ENCODE measurements around the gene SLC27A4.

The SLC27A4 gene

DNA sequence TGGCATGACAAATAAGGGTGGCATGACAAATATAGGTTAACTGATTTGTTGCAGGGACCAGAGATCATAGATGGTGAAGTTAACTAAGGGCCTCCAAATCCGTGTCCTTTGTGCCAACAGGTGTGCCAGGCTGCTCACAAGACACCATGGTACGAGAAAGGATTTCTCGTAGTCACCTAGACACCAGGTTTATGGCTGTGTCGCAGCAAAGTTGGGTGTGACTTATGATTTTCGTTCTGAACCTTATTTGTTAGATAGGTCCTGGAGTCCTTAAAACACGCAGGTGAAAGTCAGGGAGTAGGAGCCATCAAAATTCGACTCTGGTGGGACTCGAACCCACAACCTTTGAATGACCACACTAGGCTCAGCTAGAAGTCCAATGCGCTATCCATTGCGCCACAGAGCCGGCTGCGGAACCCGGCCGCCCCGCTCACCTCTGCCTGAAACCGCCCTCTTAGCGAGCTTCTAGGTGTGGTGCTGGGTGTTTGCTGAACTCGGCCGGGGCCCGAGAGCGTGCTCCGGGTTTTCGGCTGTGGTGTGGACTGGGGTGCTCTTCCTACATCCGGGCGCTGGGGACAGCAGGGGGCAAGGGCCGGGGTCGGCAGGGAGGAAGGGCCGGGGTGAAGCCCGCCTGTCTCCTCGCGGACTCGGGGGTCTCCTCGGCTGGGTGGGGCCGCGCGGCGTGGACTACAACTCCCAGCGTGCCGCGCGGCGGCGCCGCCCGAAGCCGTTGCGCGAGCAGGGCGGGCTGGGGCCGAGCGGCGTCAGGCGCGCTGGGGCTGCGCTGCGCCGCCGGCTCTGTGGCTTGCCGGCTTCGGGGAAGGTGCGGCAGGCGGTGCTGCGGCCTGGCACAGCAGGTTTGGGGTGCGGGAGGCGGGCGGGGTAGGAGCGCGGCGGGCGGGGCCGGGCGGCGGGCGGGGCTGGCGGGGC is at the start of gene SLC27A4:
SLC27A4 (plus strand) TSS at position 767 of the 930 bp plus-strand sequence. CDS start 2,606 bp downstream, outside the sequence.
- peak; percentile 68 for DNase-seq (ENCODE audit: low read depth)

DNA sequence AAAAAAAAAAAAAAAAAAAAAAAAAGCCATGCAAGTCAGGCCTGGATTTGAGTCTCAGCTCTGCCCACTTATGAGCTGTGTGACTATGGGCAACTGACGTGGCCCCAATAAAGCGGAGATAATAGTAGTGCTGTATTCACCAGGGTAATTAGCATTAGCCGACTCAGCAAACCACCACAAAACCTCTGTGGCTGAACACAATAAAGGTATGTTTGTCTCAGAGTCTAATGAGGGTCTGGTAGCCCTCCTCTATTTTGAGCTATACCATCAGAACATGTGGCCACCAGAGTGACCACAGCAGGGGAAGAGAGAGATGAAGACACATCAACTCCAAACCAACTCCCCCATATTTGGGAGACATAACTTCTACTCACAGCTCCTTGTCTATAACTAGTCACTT is 48.3 kb upstream of the SLC27A4 start:
- no peak for DNase-seq (ENCODE audit: low read depth)

DNA sequence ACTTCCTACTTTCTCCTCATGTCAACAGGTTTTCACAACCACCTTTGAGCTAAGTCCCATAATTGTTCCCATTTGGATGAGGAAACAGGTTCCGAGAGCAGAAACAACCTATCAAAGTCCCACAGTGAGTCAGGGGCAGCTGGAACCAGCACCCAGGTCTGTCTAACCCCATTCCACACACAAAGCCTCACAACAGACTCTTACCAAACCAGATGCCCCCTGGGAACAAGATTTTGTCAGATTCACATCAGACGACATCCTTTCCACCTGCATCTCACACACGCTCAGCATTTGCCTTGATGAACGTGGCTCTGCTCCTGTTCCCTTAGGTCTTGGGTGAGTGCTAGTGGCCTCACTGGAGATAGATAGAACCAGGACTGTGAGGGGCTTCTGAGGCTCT is 47.2 kb upstream of the SLC27A4 start:
- no peak for DNase-seq (ENCODE audit: low read depth)

DNA sequence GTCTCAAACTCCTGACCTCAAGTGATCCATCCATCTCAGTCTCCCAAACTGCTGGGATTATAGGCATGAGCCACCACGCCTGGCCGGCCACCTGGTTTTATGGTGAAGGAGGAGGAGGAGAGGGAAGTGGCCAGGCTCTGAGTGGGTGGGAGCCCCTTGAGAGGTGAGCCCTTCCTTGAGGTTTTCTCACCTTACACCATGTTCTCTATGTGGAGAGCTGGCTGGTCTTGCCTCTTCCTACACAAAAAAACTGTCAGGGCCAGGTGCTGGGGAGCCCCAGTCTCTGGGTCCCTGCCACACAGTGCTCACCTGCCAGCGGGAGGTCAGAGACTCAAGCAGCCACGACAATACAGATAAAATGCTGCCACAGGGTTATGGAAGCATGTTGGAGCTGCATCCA is 46.2 kb upstream of the SLC27A4 start:
- no peak for DNase-seq (ENCODE audit: low read depth)

DNA sequence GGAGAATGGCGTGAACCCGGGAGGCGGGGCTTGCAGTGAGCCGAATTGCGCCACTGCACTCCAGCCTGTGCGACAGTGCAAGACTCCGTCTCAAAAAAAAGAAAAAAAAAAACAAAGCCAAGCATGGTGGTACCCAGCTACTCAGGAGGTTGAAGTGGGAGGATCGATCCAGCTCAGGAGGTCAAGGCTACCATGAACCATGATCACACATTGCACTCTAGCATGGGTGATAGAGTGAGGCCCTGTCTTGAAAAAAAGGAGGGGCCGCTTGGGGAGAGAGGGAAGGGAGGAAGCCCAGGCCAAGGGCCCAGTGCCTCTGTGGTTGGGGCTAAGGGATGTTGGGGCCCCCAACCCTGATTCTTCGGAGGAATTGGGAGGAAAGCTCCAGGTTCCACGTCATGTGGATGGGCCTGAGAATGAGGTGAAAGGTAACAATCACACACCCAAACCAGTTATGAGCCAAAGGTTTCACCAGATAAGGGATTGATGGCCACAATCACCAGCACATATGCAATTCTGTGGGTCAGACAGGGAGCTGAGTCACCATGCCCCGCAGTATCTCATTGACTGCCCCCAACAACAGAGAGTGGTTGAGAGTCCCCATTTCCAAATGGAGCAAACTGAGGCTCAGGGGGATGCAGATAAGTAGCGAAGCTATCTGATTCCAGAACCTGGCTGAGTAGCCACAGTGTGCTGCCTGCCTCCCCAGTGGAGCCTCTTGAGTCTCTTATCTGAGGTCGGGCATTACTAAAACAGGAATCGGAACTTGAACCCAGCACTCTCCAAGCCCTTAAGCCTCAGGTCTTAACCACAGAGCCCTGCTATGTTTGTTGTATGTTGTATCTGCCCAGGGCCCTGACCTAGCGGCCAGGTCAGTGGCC is 43.7 kb upstream of the SLC27A4 start:
- DNase-seq (ENCODE audit: low read depth) = no peak

DNA sequence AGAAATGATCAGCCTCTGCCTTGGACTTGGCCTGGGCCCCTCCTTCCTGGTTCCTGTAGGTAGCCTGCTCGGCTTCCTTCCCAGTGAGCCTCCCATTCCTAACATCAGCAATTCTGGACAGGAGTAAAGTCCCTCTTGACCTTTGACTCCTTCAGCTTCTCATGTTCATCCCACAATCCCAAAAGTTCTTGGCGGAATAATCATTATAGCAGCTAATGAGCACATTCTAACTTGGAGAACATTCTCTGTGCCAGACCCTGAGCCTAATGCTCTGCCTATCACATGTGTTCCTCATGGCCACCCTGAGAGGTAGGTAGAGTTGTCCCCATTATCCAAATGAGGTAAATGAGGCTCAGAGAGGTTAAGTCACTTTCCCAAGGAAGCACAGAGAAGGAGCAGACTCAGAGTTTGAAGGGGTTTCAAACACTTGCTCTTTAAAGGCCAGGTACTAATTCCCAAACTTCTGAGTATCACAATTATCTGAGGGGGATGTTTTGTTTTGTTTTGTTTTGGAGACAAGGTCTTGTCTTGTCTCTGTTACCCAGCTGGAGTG is 43.0 kb upstream of the SLC27A4 start:
- DNase-seq (ENCODE audit: low read depth) = no peak

DNA sequence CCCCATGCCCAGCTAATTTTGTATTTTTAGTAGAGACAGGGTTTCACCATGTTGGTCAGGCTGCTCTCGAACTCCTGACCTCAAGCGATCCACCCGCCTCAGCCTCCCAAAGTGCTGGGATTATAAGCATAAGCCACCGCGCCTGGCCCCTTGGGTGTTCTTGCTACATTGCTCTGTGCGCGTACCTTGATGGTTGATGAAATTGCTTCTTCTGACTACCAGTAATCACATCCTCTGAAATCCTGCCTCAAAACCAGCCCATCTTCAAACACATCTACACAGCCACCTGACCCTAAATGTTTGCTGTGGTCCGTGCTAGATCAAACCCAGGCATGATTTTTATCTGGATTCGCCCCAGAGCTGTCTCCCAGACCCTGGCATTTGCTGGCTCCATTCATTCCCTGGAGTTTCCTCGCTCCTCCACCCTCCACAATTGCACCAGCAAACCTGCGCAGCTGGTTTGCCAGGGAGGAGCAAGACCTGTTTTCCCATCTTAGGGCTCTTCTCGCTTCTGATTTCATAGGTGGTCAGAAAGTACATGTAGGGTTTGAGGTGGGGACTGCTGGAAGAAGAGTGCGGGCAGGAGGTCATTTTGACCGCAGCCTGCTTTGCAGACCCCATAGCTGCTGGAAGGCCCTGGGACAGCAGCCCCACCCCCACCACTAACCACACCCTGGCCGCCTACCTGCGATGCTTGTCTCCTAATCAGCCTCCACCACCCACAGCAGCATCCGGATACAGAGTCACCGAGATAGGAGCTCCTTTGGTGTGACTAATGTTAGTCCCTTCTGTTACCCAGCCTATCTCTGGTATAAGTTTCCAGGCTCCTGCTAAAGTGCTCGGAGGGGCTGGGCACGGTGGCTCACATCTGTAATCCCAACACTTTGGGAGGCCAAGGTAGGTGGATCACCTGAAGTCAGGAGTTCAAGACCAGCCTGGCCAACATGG is 41.5 kb upstream of the SLC27A4 start:
- no peak for DNase-seq (ENCODE audit: low read depth)

DNA sequence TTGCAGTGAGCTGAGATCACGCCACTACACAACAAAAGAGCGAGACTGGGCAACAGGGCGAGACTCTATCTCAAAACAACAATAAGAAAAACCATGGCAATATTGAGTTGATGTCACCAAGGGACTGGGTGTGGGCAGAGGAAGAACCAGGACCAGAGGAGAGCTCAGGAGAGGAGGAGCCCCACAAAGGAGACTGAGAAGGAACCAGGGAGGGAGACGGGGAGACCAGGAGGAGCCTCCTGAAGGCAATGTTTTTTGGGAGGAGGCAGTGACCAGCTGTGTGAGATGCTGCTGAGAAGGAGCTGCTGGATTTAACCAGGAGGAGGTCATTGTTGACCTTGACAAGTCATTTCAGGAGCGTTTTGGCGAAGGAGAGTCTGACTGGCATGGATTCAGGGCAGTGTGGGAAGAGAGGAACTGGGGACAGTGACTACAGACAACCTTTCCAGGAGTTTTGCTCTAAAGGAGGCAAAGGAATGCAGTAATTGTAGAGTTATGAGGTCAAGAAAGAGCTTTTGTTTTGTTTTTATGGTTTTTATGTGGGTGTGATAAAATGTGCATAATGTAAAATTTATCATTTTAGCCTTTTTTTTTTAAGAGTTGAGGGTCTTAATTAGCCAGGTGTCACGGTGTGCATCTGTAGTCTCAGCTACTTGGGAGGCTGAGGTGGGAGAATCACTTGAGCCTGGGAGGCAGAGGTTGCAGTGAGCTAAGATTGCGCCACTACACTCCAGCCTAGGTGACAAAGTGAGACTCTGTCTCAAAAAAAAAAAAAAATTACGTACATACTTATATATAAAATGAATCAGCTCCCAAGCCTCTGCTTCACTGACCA is 36.0 kb upstream of the SLC27A4 start:
- no peak for DNase-seq (ENCODE audit: low read depth)

DNA sequence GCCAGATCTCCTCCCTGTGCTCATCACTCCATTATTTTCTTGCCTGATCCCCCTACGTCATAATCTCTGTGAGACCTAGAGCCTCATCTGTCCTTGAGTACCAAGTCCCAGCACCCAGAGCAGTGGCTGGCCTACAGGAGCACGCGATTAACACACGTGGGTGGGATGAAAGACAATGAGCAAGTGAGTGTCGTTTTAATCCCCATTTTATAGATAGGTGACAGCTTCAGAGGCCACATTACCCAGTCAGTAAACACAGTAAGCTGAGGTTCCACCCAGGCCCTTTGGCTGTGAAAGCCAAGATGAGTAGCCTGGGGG is 35.4 kb upstream of the SLC27A4 start:
- DNase-seq (ENCODE audit: low read depth) = no peak

DNA sequence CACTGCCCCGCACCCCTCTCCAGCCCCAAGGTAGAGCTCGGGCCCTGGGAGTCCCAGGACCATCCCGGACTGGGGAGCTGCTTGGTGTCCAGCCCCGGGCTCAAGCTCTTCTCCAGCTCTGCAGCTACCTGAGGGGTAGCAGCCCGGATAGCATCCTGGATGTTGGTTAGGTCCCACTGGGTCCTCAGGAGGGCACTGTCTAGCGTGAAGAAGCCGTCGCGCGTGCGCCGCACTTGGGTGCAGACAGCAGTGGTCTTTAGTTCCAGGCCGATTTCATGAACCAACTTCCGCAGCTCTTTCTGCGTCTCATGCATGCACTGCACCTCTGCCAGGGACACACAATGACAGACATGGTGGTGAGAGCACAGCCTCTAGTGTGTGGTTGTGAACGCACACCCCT is 30.8 kb upstream of the SLC27A4 start:
- DNase-seq (ENCODE audit: low read depth) = no peak

DNA sequence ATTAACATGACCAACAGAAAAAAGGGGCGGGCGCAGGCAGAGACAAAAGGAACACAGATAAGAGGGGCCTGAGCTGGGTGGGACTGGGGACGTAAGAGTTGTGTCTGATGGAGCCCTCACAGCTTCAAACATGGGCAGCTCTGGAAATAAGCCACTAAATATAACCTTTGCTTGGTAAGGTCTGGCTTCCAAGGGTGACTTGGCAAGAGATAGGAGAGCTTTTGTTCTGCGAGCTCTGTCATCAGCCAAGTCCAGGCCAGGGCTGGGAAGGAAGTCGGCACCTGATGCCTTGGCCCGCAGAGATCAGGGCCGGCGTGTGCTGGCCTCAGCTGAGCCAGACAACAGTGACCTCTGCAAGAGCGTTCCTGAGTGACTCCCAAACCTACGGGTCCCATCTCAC is 29.9 kb upstream of the SLC27A4 start:
- no peak for DNase-seq (ENCODE audit: low read depth)

DNA sequence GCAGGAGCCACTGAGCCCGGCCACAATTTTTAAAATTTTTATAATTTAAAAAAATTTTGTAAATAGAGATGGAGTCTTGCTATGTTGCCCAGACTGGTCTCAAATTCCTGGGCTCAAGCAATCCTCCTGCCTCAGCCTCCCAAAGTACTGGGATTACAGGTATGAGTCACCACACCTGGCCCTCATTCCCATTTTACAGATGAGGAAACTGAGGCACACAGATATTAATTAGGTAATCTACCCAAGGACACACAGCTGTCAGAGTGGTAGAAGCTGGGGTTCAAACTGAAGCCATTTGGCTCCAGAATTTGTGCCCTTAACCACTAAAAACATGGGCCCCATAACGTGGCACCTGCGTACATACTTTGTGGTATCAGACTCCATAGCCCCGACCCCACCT is 25.6 kb upstream of the SLC27A4 start:
- no peak for DNase-seq (ENCODE audit: low read depth)

DNA sequence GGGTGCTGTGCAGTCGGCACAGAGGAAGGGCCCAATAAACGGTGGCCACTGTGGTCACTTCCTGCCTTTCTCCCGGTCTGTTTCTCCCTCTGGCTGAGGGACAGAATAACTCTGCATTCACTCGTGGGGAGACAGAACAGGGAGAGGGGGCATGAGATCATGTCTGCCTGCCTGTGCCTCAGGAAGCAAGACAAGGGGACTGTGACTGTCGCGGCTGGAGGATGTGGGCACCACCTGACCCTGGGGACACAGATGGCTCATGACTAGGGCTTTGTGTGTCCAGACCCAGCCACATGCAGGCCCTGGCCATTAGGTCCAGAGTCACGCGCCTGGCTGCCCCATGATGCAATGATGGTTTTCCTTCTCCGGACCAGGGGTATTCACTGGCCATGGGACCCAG is 23.9 kb upstream of the SLC27A4 start:
- no peak for DNase-seq (ENCODE audit: low read depth)

DNA sequence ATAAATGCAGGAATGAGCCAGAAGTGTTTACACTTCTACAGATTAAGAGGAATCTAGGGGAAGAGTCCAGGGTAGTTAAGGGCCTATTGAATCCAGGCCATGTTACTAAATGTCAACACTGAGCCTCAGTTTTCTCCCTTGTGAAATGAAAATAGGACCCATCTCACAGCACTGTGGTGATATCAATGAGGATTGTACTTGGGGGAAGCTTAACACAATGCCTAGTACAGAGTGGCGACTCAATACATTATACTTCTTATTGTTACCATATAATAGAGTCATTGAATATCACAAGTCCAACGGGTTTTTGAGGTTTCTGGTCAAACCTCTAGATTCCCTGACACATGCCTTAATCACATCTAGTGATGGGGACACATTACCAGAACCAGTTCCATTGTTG is 22.7 kb upstream of the SLC27A4 start:
- DNase-seq (ENCODE audit: low read depth) = no peak

DNA sequence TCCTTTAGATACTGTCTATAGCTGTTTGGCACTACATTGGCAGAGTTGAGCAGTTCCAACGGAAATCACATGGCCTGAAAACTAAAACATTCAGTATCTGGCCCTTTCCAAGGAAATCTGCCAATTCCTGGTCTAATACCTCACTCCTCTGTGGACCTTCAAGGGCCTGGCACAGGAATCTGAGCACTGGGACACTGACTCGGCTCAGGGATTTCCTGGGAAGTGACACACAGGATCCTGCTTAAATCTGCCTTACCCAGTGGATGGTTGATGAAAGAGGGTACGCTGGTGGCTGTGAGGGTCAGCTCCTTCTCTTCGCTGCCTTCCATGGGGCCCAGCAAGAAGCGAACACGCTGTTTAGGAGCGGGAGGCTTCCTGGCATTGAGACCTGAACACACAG is 19.0 kb upstream of the SLC27A4 start:
- no peak for DNase-seq (ENCODE audit: low read depth)

DNA sequence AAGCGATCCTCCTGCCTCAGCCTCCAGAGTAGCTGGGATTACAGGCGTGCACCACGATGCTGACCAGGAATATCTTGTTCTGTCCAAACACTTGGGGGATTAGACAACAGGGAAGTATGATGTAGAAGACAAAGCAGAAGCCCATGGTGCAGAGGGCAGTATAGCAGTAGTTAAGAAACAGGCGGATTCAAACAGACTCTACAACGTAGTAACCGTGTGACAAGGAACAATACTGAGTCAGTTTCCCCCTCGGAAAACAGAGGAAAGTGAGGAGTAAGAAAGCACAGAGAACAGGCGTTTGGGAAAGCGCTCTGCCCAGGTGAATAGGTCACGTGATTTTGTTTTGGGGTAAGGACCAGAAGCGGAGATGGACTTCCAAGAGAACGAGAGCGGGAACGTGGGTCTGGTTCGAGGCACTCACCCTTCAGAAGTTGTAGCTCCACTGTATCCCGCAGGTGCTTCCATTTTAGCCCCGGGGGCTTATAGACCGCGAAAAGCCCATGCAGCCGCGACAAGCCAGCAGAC is 18.4 kb upstream of the SLC27A4 start:
- no peak for DNase-seq (ENCODE audit: low read depth)

DNA sequence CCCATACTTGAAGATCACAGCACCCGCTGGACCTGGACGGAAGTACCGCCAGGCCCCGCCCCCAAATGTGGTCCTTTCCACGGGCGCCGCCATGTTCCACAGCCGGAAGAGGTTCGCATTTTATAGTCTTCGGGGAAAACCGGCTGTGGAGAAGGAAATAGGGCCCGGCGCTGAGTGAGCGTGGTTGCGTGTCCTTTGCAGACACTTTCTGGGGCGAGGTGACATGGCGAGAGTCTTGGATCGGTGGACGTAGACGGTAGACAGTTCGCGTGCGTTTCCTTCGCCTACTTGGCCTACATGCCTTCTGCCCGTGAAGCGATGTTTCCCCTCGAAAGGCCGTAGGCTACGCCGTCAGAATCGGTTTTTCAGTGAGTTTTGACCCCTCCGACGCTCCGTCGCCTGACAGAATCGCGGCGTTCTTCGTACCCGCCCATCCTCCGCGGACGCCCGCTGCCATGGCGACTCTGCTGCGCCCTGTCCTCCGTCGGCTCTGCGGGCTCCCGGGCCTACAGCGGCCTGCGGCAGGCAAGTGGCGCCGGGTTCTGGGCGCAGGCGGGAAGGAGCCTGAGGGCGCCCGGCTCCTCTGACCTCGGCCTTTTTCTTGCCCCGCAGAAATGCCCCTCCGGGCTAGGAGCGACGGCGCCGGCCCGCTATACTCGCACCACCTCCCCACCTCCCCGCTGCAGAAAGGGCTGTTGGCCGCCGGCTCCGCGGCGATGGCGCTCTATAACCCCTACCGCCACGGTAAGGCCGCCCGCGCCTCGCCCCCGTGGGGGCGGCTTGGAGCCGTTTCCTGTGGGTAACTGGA is 17.7 kb upstream of the SLC27A4 start, which contains the start of the genes COQ4 and TRUB2:
COQ4 (plus strand) TSS at position 436 of the 808 bp plus-strand sequence; CDS start at position 456, 20 bp downstream.
TRUB2 (minus strand) TSS at position 44 of the 808 bp plus-strand sequence; CDS start at position 5, 39 bp downstream.
- DNase-seq (ENCODE audit: low read depth) = peak; percentile 93

DNA sequence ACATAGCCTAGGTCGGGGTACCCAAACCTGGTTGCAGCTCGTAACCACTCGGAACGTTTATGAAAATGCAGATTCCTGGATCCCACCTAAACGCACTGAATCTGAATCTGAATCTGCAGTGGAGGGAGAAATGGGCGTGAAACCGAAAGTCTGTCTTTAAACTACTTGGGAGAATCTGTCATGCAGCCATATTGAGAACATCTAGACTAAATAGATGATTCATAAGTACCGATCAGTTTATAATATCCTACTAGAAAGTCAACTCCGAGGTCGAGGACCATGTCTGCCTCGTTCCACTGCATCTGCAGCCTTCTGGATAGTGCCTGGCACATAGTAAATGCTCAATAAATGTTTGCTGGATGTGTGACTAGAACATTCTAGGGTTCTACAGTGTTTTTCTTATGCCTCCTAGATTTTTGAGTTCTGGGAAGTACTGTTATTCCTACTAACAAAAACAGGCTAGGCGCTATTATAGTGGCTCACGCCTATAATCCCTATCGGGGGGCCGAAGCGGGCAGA is 17.1 kb upstream of the SLC27A4 start:
- DNase-seq (ENCODE audit: low read depth) = no peak

DNA sequence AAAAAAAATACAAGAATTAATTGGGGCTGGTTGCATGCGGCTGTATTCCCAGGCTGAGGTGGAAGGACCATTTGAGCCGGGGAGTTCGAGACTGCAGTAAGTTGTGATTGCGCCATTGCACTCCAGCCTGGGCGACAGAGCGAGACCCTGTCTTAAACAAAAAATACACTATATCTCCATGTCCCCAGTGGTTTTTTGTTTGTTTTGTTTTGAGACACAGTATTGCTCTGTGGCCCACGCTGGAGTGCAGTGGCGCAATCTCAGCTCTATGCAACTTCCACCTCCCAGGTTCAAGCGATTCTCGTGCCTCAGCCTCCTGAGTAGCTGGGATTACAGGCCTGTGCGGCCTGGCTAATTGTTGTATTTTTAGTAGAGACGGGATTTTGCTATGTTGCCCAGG is 16.5 kb upstream of the SLC27A4 start:
- no peak for DNase-seq (ENCODE audit: low read depth)

Data from fibroblast of gingiva (primary cell).